NOMO-1 treated with dmso at 0.1 percent for 144 hours (cell line): ENCODE results near the gene PARP15.
"Not testable (repeated sequence)": the region's sequence is repeated elsewhere in the genome, so short reads cannot be mapped to it uniquely, and the experiment has no call there.

Source experiments
- DNase-seq: peaks from one replicate; lab custom pipeline; 2025; ENCODE audit not compliant: unreplicated experiment; lab: John Stamatoyannopoulos, UW

PARP15 gene

DNA sequence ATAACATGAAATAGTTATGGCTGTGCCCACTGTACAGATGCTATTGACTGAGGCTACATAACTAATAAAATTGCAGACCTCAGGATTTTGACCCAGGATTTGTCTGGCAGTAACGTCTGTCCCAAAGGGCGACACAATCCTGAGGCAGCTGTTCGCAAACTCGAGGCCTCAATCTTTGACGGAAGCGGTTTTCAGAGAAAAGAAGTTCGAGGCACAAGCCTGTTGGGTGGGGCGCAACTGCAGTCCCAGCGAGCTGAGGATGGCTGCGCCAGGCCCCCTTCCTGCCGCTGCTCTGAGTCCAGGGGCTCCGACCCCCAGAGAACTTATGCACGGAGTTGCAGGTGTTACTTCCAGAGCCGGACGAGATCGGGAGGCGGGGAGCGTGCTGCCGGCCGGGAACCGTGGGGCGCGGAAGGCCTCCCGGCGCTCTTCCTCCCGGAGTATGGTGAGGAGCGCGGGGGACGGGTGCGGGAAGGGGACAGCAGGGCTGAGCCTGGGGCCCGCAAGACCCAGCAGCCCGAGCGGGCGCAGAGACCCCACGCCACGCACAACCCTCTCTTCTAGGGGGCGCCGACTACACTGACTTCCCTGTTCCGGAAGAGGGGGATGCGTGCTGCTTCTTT lies at the start of gene PARP15:
TSS of gene PARP15 (plus strand) at position 242 of the 623 bp plus-strand sequence. CDS start at position 260, 18 bp downstream.
- no peak for DNase-seq

- DNase-seq, result no peak
Measured at GRCh38 chr3:122530164-122530563, 47.3 kb upstream of the PARP15 start.

GRCh38 chr3:122533480-122533879 lies 44.0 kb upstream of the PARP15 start:
- DNase-seq, result no peak

- peak; percentile 74 for DNase-seq
Measured at GRCh38 chr3:122533931-122534334, 43.5 kb upstream of the PARP15 start.

- DNase-seq, result no peak
Measured at GRCh38 chr3:122535964-122536631, 41.4 kb upstream of the PARP15 start.

- no peak for DNase-seq
Measured at GRCh38 chr3:122536632-122537001, 40.8 kb upstream of the PARP15 start.

GRCh38 chr3:122538956-122539490 lies 38.4 kb upstream of the PARP15 start:
- peak; percentile 27 for DNase-seq

DNA sequence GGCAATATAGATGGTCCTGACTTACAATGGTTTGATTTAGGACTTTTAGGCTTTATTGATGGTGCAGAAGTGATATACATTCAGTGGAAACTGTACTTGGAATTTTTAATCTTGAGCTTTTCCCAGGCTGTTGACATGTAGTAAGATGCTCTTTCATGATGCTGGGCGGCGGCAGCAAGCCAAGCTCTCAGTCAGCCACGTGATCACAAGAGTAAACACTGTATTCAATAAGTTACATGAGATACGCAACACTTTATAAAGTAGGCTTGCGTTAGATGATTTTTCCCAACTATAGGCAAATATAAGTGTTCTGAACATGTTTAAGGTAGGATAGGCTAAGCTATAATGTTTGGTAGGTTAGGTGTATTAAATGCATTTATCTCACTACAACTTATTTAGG lies 31.3 kb upstream of the PARP15 start:
- DNase-seq, result no peak

DNA sequence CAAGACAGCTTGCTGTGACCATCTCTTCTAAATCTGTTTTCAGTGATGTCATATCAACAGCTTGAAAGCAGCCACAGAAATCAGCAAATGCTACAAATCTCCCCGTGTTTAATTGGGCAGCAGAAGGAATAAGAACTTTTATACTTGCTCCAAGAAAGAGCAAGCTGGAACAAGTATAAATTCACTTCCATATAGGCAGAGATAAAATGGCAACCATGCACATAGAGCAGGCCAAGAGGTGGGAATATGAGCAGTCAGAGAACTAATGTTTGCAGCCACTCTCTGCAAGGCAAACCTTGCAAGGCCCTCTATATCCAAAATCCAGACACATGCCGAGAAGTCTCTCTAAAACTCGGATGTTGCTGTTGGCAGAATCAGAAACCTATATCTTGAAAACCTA lies 29.4 kb upstream of the PARP15 start:
- DNase-seq, result no peak

GRCh38 chr3:122548619-122549018 lies 28.8 kb upstream of the PARP15 start:
- DNase-seq, result no peak

GRCh38 chr3:122553171-122553570 lies 24.3 kb upstream of the PARP15 start:
- no peak for DNase-seq

DNA sequence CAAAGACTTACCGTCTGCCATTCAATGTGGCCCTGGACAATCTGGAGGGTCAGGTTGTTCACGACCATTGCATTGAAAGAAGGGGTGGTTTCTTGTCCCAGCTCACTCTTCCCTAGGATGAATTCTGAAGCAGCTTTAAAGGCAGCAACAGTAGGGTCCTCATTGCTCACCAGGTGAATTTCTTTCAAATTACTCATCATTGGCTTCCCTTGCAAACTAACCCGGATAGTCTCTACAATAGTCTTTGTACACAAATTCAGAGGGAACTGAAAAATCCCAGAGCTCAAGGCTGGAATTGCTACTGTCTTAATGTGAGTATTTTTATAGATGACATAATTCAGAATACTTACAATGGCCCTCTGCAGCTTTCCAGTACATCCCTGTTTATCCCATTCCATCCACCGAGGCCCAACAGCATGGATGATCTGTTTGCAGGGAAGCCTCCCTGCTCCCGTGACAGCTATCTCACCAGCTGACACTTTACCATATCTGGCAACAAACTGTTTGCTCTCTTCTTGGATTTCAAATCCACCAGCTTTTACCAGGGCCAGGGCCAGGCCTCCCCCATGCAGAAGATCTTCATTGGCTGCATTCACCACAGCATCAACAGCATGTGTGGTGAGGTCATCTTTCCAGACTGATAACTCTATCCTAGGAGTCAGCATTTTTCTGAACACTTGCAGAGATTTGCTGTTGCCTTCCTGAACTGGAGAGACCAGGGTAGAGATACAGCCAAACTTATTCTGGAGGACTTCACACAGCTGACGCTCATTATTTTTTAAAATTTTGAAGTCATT lies 22.0 kb upstream of the PARP15 start:
- no peak for DNase-seq

DNA sequence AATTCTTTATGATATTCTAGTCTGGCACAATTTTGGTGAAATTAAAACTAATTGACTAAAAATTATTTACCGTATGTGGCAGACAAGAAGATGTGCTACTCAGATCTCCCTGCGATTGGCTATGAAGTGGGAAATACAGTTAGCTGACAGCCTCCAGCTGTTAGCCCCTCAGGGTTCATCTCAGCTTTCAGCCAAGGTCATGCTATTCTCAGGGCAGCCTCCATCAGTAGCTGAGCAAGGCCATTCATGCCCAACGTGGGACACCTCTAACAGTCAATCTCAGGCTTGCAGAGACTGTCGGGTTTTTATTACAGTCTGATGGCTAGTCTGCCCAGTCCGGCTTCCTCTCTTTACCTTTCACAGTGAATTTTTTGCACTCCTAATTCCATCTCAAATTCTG lies 20.1 kb upstream of the PARP15 start:
- DNase-seq, result no peak

- DNase-seq, result no peak
Measured at GRCh38 chr3:122558605-122559004, 18.8 kb upstream of the PARP15 start.

- DNase-seq, result no peak
Measured at GRCh38 chr3:122559906-122560305, 17.5 kb upstream of the PARP15 start.

DNA sequence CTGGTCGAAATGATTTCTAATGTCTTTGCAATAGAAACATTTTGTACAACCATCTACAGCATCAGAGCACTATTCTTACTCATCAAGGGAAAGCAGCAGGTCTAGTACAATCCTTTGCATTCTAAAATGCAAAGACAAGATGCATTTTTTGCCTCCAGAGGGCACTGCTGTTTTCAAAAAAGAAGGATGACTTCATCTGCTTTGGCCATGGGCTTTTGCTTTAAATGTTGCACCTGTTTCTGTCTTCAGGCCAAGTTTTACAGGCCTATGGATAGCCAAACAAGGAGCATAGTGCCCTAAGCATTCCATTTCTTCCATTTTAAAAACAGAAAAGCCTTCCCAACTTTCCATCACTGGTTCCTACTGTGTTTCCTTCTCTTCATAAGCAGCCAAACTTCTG lies 16.8 kb upstream of the PARP15 start:
- no peak for DNase-seq

DNA sequence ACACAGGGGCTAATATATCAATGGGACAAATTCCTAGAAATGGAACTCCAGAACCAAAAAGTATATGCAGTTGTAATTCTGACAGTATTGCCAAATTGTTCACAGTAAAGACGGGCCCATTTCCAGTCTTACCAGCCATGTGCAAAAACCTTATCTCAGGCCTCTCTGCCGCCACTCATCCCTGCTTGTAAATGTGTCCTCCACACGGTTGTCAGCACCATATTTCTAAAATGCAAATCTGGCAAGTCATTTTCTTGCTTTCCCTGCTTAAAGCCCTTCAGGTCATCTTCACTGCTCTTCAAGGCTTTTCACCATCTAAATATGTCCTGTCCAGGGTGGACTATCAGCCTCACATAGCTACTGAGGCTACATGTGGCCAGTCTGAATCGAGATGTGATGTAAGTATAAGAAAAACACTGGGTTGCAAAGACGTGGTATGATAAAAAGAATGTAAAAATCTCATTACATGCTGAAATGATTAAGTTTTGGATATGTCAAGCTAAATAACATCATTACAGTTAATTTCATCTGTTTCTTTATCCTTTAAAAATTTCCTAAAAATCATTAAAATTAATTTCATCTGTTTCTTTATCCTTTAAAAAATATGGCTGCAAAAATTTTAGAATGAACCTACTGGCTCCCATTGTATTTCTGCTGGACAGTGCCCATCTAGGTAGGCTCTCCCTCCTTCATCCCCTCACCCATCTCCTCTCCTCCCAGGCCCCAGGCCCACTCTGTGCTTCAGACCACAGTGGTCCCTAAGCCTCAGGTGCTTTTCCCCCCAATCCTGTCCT lies 14.3 kb upstream of the PARP15 start:
- no peak for DNase-seq

DNA sequence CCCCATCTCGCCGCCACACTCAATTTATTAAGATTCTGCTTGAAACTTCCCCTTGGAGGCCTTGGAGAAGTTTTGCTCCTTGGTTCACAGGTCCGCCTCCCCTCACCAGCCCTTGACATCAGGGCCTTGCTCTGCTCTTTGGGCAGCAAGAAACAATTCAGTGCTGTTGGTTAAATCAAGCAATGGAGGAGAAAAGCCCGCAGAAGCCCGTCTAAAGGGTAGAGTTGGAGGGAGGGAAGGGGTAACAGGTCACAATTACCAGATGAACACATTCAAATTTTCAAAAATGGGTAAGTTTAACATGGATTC lies 13.8 kb upstream of the PARP15 start:
- DNase-seq, result no peak

- peak; percentile 71 for DNase-seq
Measured at GRCh38 chr3:122564155-122564912, 13.1 kb upstream of the PARP15 start, which contains the start of the genes DTX3L and PARP9. Gene DTX3L, plus strand, starts transcription at chr3:122564338. Its CDS starts 89 bp downstream, at chr3:122564427. Gene PARP9, minus strand, starts transcription at chr3:122564300. Its CDS starts 4,680 bp downstream, at chr3:122559620.

DNA sequence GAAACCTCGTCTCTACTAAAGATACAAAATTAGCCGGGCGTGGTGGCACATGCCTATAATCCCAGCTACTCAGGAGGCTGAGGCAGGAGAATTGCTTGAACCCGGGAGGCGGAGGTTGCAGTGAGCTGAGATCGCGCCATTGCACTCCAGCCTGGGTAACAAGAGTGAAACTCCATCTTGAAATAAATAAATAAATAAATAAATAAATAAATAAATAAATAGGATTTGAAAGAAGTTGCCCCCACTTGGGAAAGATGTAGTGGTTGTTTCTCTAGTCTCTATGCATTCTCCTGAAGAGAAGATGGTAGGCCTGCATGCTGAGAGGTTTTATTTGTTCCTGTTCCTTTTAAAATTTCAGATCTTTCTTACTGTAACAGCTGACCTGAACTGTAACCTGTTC lies 9.3 kb upstream of the PARP15 start:
- not testable (repeated sequence) for DNase-seq
